Measurements from ENCODE around the gene COBL.

The COBL gene

GRCh38 chr7:51315393-51316261 is 982 bp downstream of the COBL start:
- no peaks in the 10 kb centered on the region for H3K9me2 ChIP-seq (replicated peaks; ENCODE audit: control insufficient read depth, low read length)
- H3K4me1 ChIP-seq (ENCODE audit: control insufficient read depth, low read length): no peaks in the 10 kb centered on the region
- no peak overlapping the region for H3K4me3 ChIP-seq (ENCODE audit: low read length)
- TF ChIP-seq CTCF (IDR thresholded peaks at IDR 0.05; ENCODE audit: low read depth, low read length, poor library complexity, severe bottlenecking): no peak
- no peak for TF ChIP-seq EZH2phosphoT487 (IDR thresholded peaks at IDR 0.05; ENCODE audit: borderline replicate concordance, low read length)
- H3K79me2 ChIP-seq (ENCODE audit: control insufficient read depth, low read length): no peaks in the 10 kb centered on the region
- no peaks in the 10 kb centered on the region for H3F3A ChIP-seq (ENCODE audit: control insufficient read depth, insufficient read depth)
- H3K9me3 ChIP-seq (ENCODE audit: control insufficient read depth, insufficient read depth, low read length): peaks cover 6% of the 10 kb centered on the region; the same call in 1 of the 2 replicates
- no peak overlapping the region for H3K27ac ChIP-seq (ENCODE audit: low read depth, low read length)
- no peaks in the 10 kb centered on the region for H3K27me3 ChIP-seq (ENCODE audit: control insufficient read depth, low read length)
- no peaks in the 10 kb centered on the region for H3K36me3 ChIP-seq (ENCODE audit: control insufficient read depth, low read length)
- H4K20me1 ChIP-seq (ENCODE audit: control insufficient read depth, insufficient read depth, low read depth, low read length): no peaks in the 10 kb centered on the region
- no peak overlapping the region for H3K4me2 ChIP-seq (ENCODE audit: low read length)

GRCh38 chr7:51314726-51315125 is 1.9 kb downstream of the COBL start:
- Histone ChIP-seq H3K27me3 (ENCODE audit: control insufficient read depth, low read length) (no peaks in the 10 kb centered on the region), H3K4me1 (ENCODE audit: control insufficient read depth, low read length) (no peaks in the 10 kb centered on the region), H3K27ac (ENCODE audit: low read depth, low read length) (no peak overlapping the region), H3F3A (ENCODE audit: control insufficient read depth, insufficient read depth) (no peaks in the 10 kb centered on the region), H4K20me1 (ENCODE audit: control insufficient read depth, insufficient read depth, low read depth, low read length) (no peaks in the 10 kb centered on the region), H3K4me2 (ENCODE audit: low read length) (no peak overlapping the region), H3K9me3 (ENCODE audit: control insufficient read depth, insufficient read depth, low read length) (peaks cover 6% of the 10 kb centered on the region; the same call in 1 of the 2 replicates), H3K4me3 (ENCODE audit: low read length) (no peak overlapping the region), H3K79me2 (ENCODE audit: control insufficient read depth, low read length) (no peaks in the 10 kb centered on the region), H3K36me3 (ENCODE audit: control insufficient read depth, low read length) (no peaks in the 10 kb centered on the region), H3K9me2 (replicated peaks; ENCODE audit: control insufficient read depth, low read length) (no peaks in the 10 kb centered on the region)
- TF ChIP-seq EZH2phosphoT487 (IDR thresholded peaks at IDR 0.05; ENCODE audit: borderline replicate concordance, low read length) (no peak), CTCF (IDR thresholded peaks at IDR 0.05; ENCODE audit: low read depth, low read length, poor library complexity, severe bottlenecking) (no peak)

GRCh38 chr7:51313738-51314425 is 2.7 kb downstream of the COBL start:
- Histone ChIP-seq H3K4me2 (ENCODE audit: low read length) (no peak overlapping the region), H3K36me3 (ENCODE audit: control insufficient read depth, low read length) (no peaks in the 10 kb centered on the region), H3F3A (ENCODE audit: control insufficient read depth, insufficient read depth) (no peaks in the 10 kb centered on the region), H3K27ac (ENCODE audit: low read depth, low read length) (no peak overlapping the region), H3K9me2 (replicated peaks; ENCODE audit: control insufficient read depth, low read length) (no peaks in the 10 kb centered on the region), H4K20me1 (ENCODE audit: control insufficient read depth, insufficient read depth, low read depth, low read length) (no peaks in the 10 kb centered on the region), H3K4me3 (ENCODE audit: low read length) (no peak overlapping the region), H3K27me3 (ENCODE audit: control insufficient read depth, low read length) (no peaks in the 10 kb centered on the region), H3K4me1 (ENCODE audit: control insufficient read depth, low read length) (no peaks in the 10 kb centered on the region), H3K79me2 (ENCODE audit: control insufficient read depth, low read length) (no peaks in the 10 kb centered on the region), H3K9me3 (ENCODE audit: control insufficient read depth, insufficient read depth, low read length) (peaks cover 6% of the 10 kb centered on the region; the same call in 1 of the 2 replicates)
- TF ChIP-seq EZH2phosphoT487 (IDR thresholded peaks at IDR 0.05; ENCODE audit: borderline replicate concordance, low read length) (no peak), CTCF (IDR thresholded peaks at IDR 0.05; ENCODE audit: low read depth, low read length, poor library complexity, severe bottlenecking) (no peak)
